Activated naive CD8-positive, alpha-beta T cell (primary cell): Measurements from ENCODE around the gene DLX3.

Source experiments
- H3K27ac Mint-ChIP-seq: one replicate; pipeline ENCODE4 v1.8.0; 2021; ENCODE audit warnings: mixed read lengths
- H3K27me3 Mint-ChIP-seq: one replicate; pipeline ENCODE4 v1.8.0; 2021; ENCODE audit warnings: mixed read lengths
- H3K36me3 Mint-ChIP-seq: one replicate; pipeline ENCODE4 v1.8.0; 2021; ENCODE audit warnings: mixed read lengths
- H3K4me1 Mint-ChIP-seq: one replicate; pipeline ENCODE4 v1.8.0; 2021; ENCODE audit warnings: low read depth, mixed read lengths
- H3K4me3 Mint-ChIP-seq: one replicate; pipeline ENCODE4 v1.8.0; 2021; ENCODE audit warnings: mild to moderate bottlenecking, mixed read lengths
- H3K9me3 Mint-ChIP-seq: one replicate; pipeline ENCODE4 v1.8.0; 2021; ENCODE audit warnings: low read depth, mixed read lengths

DLX3 gene

DNA sequence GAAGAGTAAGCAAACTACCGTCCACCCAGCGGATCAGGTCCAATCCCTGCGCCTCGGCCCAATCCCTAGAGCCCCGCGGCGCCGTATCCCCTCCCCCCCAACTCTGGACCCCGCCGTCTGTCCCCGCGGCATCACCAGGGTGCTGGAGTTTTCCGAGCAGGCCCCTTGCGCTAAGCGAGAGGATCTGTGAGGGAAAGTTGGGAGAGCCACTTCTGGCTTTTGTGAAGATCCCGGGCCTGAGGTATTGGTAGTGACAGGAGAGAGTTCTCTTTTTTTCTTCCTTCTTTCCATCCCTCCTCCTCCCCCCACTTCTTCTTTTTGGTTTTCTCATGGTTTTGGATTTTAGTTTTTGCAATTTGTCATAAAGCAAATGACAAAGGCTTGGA is 29.5 kb downstream of the DLX3 start:
- Mint-ChIP-seq H3K4me1 (peaks cover 42% of the 10 kb centered on the region), H3K4me3 (peak overlapping the region; percentile 40), H3K9me3 (no peaks in the 10 kb centered on the region), H3K27me3 (peaks cover 52% of the 10 kb centered on the region), H3K27ac (no peak overlapping the region), H3K36me3 (no peaks in the 10 kb centered on the region)

DNA sequence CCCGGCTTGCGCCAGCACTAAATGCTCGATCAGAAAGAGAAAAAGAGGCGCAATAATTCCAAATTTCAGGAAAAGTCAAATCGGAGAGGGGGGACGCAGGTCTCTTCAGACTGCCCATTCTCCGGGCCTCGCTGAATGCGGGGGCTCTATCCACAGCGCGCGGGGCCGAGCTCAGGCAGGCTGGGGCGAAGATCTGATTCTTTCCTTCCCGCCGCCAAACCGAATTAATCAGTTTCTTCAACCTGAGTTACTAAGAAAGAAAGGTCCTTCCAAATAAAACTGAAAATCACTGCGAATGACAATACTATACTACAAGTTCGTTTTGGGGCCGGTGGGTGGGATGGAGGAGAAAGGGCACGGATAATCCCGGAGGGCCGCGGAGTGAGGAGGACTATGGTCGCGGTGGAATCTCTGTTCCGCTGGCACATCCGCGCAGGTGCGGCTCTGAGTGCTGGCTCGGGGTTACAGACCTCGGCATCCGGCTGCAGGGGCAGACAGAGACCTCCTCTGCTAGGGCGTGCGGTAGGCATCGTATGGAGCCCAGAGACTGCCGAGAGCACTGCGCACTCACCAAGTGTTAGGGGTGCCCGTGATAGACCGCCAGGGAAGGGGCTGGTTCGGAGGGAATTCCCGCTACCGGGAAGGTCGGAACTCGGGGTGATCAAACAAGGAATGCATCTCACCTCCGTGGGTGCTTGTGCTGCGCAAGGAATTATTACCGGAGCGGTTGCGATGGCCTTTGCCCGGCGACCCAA is 30.1 kb downstream of the DLX3 start:
- peak overlapping the region; percentile 54 for H3K27ac Mint-ChIP-seq
- H3K4me3 Mint-ChIP-seq: peak overlapping the region; percentile 80
- no peaks in the 10 kb centered on the region for H3K9me3 Mint-ChIP-seq
- H3K4me1 Mint-ChIP-seq: peaks cover 37% of the 10 kb centered on the region
- peaks cover 49% of the 10 kb centered on the region for H3K27me3 Mint-ChIP-seq
- H3K36me3 Mint-ChIP-seq: no peaks in the 10 kb centered on the region

DNA sequence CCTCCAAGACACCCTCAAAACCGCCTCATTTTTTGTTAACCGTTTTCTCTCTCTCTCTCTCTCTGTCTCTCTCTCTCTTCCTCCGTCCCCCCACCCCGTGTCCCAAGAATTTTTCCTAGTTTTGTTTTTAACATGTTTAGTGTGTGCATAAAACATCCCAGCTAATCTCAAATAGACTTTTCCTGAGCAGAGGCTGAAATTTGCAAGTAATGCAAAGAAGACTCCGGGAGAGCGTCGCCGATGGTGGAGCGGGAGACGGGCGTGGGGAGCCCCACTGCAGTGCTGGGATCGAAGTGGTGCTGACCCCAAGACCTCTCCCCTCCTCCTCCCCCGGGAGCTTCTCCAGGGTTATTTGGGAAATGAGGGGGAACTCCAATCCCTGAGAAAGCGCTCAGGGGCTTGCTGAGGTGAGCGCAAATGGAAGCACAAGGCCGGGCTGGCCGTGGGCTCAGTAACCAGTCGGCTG is 30.7 kb downstream of the DLX3 start:
- no peaks in the 10 kb centered on the region for H3K36me3 Mint-ChIP-seq
- H3K9me3 Mint-ChIP-seq: no peaks in the 10 kb centered on the region
- H3K27me3 Mint-ChIP-seq: peaks cover 49% of the 10 kb centered on the region
- H3K27ac Mint-ChIP-seq: no peak overlapping the region
- H3K4me3 Mint-ChIP-seq: peak overlapping the region; percentile 80
- H3K4me1 Mint-ChIP-seq: peaks cover 34% of the 10 kb centered on the region

DNA sequence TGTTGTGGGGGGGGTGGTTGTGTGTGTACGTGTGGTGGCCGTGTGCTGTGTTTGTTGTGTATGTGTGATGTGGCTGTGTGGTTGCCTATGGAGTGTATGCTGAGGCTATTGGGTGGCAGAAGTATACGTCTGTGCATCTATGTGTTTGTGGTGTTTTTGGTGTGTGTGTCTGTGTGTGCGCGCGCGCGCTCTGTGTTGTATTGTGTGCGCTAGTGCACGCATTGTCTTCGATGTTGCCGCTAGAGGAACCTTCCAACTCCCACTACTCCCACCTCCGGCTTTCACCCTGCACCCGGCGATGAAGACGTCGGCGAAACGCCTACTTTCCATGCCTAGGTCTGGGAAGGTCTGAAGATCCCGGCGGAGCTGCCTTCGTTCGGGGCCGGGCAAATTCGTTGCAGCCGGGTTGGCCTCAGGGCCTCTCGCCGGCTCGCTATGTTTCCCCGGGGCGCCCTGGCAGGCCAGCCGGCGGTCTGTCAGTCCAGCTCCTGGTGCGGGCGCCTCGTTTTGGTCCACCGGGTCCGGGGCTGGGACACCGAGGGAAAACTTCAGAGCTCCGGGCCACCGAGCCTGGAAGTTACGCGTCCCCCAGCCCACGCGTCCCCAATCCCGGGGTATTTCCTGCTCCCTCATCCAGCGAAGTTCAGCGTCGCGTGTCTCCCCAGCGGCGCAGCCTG is 31.3 kb downstream of the DLX3 start:
- Mint-ChIP-seq H3K4me1 (peaks cover 32% of the 10 kb centered on the region), H3K27ac (no peak overlapping the region), H3K4me3 (peak overlapping the region; percentile 80), H3K36me3 (no peaks in the 10 kb centered on the region), H3K27me3 (peaks cover 49% of the 10 kb centered on the region), H3K9me3 (no peaks in the 10 kb centered on the region)

DNA sequence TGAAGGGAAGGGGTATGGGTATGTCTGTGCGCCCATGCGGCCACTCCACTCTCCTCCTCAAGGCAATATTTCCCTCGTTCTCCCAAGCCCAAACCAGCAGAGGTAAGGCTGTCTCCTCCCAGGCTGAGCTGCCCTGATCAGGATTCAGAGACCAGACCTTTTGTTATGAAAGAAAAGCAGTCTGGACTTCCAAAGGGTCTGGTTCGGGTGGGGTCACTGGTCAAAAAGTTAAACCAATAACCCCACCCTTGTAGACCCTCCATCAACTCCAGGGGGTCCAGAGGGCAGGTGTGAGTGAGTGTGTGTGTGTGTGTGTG is 31.8 kb downstream of the DLX3 start:
- peak overlapping the region; percentile 39 for H3K4me3 Mint-ChIP-seq
- H3K4me1 Mint-ChIP-seq: peaks cover 31% of the 10 kb centered on the region
- no peaks in the 10 kb centered on the region for H3K9me3 Mint-ChIP-seq
- peaks cover 49% of the 10 kb centered on the region for H3K27me3 Mint-ChIP-seq
- no peaks in the 10 kb centered on the region for H3K36me3 Mint-ChIP-seq
- H3K27ac Mint-ChIP-seq: peak overlapping the region; percentile 50

DNA sequence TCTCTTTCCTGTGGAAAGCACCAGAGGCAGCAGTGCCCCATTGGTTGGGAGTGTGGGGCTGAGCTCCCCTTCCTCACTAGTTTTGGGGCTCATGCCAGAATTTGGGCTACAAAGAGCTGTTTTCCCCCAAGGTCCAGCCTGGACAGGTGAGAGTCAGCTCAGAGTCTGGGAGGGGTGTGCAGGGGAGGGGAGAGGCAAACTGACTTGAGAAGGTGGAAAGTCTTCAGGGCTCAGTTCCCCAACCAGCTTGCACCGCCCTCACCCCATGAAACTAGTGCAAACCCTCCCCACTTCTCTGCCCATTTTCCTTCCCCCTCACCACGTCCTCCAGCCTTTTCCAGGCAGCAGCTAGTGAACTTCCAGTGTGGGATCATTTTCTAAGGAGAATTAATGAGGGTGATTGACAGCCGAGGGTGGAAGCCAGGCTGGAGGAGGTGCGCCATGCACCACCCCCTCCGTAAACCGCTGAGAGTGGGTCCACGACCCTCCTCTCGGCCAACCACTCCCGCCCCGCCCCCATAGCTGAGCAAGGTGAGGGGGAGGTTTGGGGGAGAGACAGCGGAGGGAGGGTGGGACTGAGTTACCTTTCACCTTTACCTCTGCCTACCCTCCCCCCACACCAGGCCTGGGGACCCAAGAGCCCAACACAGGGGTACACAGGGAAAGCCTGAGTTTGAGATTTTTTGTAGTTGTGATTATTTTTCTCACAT is 32.3 kb downstream of the DLX3 start:
- H3K4me1 Mint-ChIP-seq: peaks cover 26% of the 10 kb centered on the region
- H3K9me3 Mint-ChIP-seq: no peaks in the 10 kb centered on the region
- no peaks in the 10 kb centered on the region for H3K36me3 Mint-ChIP-seq
- H3K27ac Mint-ChIP-seq: no peak overlapping the region
- no peak overlapping the region for H3K4me3 Mint-ChIP-seq
- H3K27me3 Mint-ChIP-seq: peaks cover 46% of the 10 kb centered on the region

DNA sequence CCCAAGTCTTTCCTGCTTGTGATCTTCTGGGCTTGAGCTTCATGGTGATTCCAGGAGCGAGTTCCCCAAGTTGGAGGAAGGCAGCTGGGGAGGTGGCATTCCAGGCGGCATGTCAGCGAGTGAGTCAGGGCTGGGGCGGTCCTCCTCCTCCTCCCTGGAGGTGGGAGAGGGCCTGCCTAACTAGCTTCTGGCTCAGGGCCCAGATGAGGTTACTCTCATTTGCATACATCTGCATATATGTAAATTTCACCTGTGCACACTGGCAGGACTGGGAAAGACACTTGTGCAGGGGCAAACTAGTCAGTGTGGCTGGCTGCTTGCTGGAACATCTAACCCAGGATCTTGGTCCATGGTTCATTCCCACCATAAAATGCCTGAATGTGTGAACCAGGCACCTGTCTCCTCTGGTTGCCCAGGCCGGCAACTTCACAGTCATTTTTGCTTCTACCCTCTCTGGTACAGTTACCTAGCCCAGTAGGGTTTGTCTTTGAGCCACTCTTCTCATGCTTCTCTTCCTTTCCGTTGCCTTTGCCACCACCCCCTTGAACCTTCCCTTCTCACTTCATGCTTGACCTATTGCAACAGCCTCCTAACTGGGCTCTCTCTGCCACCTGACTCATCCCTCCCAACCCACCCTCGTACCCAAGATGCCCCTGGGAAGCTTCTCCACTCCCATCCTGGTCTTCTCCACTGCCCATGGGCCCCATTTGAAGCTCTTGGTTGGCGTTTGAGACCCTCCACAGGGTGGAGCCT is 35.7 kb downstream of the DLX3 start:
- H3K27ac Mint-ChIP-seq: no peak overlapping the region

DNA sequence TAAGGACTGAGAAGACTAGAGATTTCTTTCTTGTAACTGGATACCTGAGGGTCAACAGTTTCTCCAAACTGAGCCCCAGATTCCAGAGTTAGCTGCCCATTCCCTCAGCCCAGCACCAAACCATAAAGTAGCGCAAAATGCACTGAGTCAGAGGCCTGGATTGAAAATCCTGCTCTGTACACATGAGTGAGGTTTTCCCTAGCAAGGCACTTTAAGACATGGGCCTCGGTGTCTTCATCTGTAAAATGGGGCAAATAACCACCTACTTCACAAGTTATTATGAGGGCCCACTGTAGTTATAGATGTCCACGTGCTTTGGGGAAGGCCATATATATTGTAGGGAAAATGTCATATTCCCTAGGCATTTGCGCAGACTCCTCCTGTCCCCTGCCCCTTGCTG is 36.3 kb downstream of the DLX3 start:
- peaks cover 19% of the 10 kb centered on the region for H3K27me3 Mint-ChIP-seq
- no peaks in the 10 kb centered on the region for H3K36me3 Mint-ChIP-seq
- H3K4me1 Mint-ChIP-seq: peaks cover 4% of the 10 kb centered on the region
- H3K27ac Mint-ChIP-seq: no peak overlapping the region
- H3K9me3 Mint-ChIP-seq: no peaks in the 10 kb centered on the region
- no peak overlapping the region for H3K4me3 Mint-ChIP-seq

More for the DNA sequence above, 35.7 kb downstream of the DLX3 start:
- H3K9me3 Mint-ChIP-seq: no peaks in the 10 kb centered on the region
- no peaks in the 10 kb centered on the region for H3K36me3 Mint-ChIP-seq
- H3K27me3 Mint-ChIP-seq: peaks cover 23% of the 10 kb centered on the region
- H3K4me3 Mint-ChIP-seq: no peak overlapping the region
- peaks cover 8% of the 10 kb centered on the region for H3K4me1 Mint-ChIP-seq

DNA sequence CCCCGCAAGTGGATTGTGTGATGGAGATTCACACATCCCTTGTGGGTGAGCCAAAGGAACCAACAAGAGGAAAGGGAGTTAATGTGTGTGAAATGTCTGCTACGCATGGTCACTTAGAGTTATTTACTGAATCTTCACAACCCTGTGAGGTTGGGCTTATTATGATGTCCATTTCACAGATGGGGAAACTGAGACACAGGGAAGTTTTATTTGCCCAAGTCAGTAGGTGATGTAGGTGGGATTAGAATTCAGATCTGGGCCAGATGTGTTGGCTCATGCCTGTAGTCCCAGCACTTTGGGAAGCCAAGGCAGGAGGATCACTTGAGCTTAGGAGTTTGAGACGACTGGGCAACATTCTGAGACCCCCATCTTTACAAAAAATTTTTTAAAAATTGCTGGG is 37.7 kb downstream of the DLX3 start:
- Mint-ChIP-seq H3K4me1 (no peaks in the 10 kb centered on the region), H3K27me3 (peaks cover 11% of the 10 kb centered on the region), H3K27ac (no peak overlapping the region), H3K4me3 (no peak overlapping the region), H3K9me3 (no peaks in the 10 kb centered on the region), H3K36me3 (no peaks in the 10 kb centered on the region)

DNA sequence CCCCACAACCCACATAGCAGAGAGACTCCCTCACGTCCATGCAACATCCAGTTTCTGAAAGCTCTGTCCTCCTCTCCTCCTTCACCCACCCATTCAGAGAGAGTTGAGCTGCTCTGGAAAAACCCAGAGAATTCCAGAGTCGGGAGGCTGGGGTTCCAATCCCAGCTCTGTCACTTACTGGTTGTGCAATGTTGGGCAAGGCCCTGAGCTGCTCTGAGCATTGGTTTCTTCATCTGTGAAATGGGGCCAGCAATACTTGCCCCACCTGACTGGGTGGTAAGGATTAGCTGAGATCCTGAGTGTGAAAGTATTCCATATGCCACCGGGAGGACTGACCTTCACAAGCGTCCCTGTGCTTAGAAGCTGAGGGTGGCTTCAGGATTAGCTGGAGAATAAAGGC is 38.2 kb downstream of the DLX3 start:
- Mint-ChIP-seq H3K9me3 (no peaks in the 10 kb centered on the region), H3K27me3 (peaks cover 12% of the 10 kb centered on the region), H3K4me1 (no peaks in the 10 kb centered on the region), H3K4me3 (no peak overlapping the region), H3K27ac (no peak overlapping the region), H3K36me3 (no peaks in the 10 kb centered on the region)

DNA sequence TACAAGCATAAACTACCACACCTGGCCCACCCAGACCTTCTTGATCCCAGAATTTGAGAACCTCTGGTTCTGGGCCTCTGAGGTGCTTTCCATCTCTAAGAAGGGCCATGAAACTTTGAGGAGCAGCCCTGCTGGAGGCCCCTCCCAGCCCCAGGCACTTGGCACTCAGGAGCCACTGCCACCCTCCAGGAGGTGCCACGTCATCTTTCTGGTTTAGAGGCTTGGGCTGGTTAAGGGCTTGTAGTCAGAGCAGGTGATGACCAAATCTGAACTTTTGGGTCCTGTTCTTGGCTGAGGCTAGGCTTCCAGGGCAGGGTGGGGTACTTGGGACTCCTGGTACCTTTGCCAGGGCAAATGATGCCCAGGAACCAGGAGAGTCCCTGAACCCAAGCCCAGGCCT is 39.9 kb downstream of the DLX3 start:
- Mint-ChIP-seq H3K27ac (no peak overlapping the region), H3K36me3 (no peaks in the 10 kb centered on the region), H3K27me3 (peaks cover 8% of the 10 kb centered on the region), H3K9me3 (no peaks in the 10 kb centered on the region), H3K4me1 (no peaks in the 10 kb centered on the region), H3K4me3 (no peak overlapping the region)

DNA sequence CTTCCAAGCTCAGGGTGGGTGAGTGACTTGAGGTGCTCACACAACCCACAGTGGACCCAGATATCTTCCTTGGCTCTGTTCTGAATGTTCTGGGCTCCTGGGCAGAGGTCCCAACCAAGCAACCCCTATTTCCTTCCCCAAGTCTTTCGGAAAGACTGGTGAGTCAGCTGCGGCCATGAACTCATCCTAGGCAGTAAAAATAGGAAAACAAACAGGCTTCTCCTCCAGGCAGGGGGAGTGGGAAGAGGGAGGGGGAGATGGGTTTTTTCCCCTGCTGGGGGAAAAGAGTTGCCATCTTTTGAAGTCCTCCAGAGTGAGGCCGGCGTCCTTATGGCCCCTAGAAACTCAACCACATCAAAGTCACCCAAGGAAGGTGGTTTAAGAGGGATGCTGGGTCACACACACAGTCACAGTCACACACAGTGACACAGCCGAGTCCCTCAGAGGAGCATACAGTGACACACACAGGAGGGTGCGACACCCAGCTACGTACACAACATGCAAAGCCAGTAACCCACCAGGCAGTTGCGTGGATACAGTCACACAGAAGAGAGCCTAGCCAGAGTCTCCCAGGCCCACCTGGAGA is 42.0 kb downstream of the DLX3 start:
- no peaks in the 10 kb centered on the region for H3K4me1 Mint-ChIP-seq
- peaks cover 13% of the 10 kb centered on the region for H3K27me3 Mint-ChIP-seq
- no peaks in the 10 kb centered on the region for H3K36me3 Mint-ChIP-seq
- no peak overlapping the region for H3K4me3 Mint-ChIP-seq
- H3K9me3 Mint-ChIP-seq: no peaks in the 10 kb centered on the region
- no peak overlapping the region for H3K27ac Mint-ChIP-seq

DNA sequence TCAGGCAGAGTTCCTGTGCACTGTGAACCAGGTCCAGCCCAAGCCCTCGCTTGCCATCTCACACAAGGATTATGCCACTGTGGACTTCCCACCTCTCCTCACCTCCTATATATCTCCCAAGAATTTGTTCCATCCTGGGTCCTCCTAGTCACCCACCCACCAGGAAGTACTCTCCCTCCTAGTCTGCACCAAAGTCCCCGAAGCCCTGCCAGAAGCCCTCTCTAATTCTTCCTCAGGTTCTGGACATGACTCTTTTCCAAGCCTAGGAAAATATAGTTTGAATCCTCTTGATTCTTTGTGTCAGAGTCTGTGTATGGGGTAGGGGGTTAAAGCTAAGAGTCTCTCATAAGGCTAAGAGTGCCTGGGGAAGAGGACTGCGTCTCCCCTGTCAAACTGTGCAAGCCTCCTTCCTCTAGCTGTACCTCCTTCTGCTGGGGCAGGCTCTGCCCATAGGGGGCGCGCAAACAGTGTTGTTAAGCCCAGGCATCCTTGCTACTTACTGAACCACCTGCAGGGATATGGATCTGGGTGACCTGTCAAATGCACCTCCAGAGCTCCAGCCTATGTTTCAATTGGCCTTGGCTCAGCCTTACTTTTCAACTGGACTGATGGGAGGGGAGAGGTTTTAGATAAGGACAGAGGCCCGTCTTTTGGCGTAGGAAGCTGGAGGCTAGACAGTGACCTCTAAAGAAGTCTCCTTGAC is 42.7 kb downstream of the DLX3 start:
- H3K4me3 Mint-ChIP-seq: no peak overlapping the region

More for the DNA sequence above, 42.7 kb downstream of the DLX3 start:
- H3K9me3 Mint-ChIP-seq: no peaks in the 10 kb centered on the region
- no peak overlapping the region for H3K27ac Mint-ChIP-seq
- no peaks in the 10 kb centered on the region for H3K4me1 Mint-ChIP-seq
- no peaks in the 10 kb centered on the region for H3K36me3 Mint-ChIP-seq
- peaks cover 12% of the 10 kb centered on the region for H3K27me3 Mint-ChIP-seq
